GM19452 (cell line): ENCODE measurements around the gene EFCAB6.

Experiments
- ATAC-seq: cut with Tn5 transposase; IDR thresholded peaks from one replicate; pipeline ENCODE4 v1.9.1; 2021; ENCODE audit not compliant: unreplicated experiment

The EFCAB6 gene

GRCh38 chr22:43817402-43817801, 5.3 kb upstream of the EFCAB6 start:
- no peak for ATAC-seq

GRCh38 chr22:43814264-43814663, 2.2 kb upstream of the EFCAB6 start:
- ATAC-seq = no peak

GRCh38 chr22:43812890-43813289, 785 bp upstream of the EFCAB6 start:
- ATAC-seq = no peak

GRCh38 chr22:43811777-43812148, 342 bp downstream of the EFCAB6 start:
- no peak for ATAC-seq

- ATAC-seq = no peak
Observed at GRCh38 chr22:43802897-43803495, 9.1 kb downstream of the EFCAB6 start.

GRCh38 chr22:43800970-43801369, 11.1 kb downstream of the EFCAB6 start:
- ATAC-seq = no peak

- no peak for ATAC-seq
Observed at GRCh38 chr22:43798492-43798891, 13.6 kb downstream of the EFCAB6 start.

- no peak for ATAC-seq
Observed at GRCh38 chr22:43796567-43796966, 15.5 kb downstream of the EFCAB6 start.

GRCh38 chr22:43795320-43795719, 16.8 kb downstream of the EFCAB6 start:
- no peak for ATAC-seq

GRCh38 chr22:43792905-43793304, 19.2 kb downstream of the EFCAB6 start:
- ATAC-seq = no peak

GRCh38 chr22:43789452-43789851, 22.7 kb downstream of the EFCAB6 start:
- ATAC-seq = no peak

- ATAC-seq = no peak
Observed at GRCh38 chr22:43783777-43784176, 28.3 kb downstream of the EFCAB6 start.

- no peak for ATAC-seq
Observed at GRCh38 chr22:43782448-43782847, 29.7 kb downstream of the EFCAB6 start.

GRCh38 chr22:43777286-43777685, 34.8 kb downstream of the EFCAB6 start:
- no peak for ATAC-seq

GRCh38 chr22:43776081-43776670, 35.9 kb downstream of the EFCAB6 start:
- no peak for ATAC-seq

- no peak for ATAC-seq
Observed at GRCh38 chr22:43774318-43774915, 37.7 kb downstream of the EFCAB6 start.

GRCh38 chr22:43772831-43773230, 39.3 kb downstream of the EFCAB6 start:
- ATAC-seq = no peak

- ATAC-seq = no peak
Observed at GRCh38 chr22:43755452-43755851, 56.7 kb downstream of the EFCAB6 start.

- ATAC-seq = no peak
Observed at GRCh38 chr22:43755011-43755410, 57.1 kb downstream of the EFCAB6 start.

GRCh38 chr22:43754176-43754575, 57.9 kb downstream of the EFCAB6 start:
- no peak for ATAC-seq

- ATAC-seq = no peak
Observed at GRCh38 chr22:43753688-43754087, 58.4 kb downstream of the EFCAB6 start.

GRCh38 chr22:43750751-43751150, 61.4 kb downstream of the EFCAB6 start:
- no peak for ATAC-seq

- no peak for ATAC-seq
Observed at GRCh38 chr22:43749473-43749872, 62.6 kb downstream of the EFCAB6 start.
